PFSK-1 (cell line): ENCODE results near the gene GSK3B.

Source experiments
- SIN3A ChIP-seq: IDR thresholded peaks from 2 replicates; pipeline ENCODE4 v1.6.1; 2012; ENCODE audit warnings: mild to moderate bottlenecking, low read length, moderate library complexity, borderline replicate concordance; ENCODE audit not compliant: insufficient read depth
- TF ChIP-seq, protein P1 (sequence below), 2 experiments: IDR thresholded peaks; 2 replicates each; pipeline versions ENCODE4 v1.6.1 to v1.8.0; 2011 to 2012; ENCODE audit warnings: low read depth in 2 of 2, low read length in 2 of 2, control low read depth in 1 of 2, inconsistent platforms in 1 of 2, mild to moderate bottlenecking in 1 of 2, moderate library complexity in 1 of 2; ENCODE audit not compliant: insufficient read depth in 1 of 2

- TF ChIP-seq, protein P1, sequence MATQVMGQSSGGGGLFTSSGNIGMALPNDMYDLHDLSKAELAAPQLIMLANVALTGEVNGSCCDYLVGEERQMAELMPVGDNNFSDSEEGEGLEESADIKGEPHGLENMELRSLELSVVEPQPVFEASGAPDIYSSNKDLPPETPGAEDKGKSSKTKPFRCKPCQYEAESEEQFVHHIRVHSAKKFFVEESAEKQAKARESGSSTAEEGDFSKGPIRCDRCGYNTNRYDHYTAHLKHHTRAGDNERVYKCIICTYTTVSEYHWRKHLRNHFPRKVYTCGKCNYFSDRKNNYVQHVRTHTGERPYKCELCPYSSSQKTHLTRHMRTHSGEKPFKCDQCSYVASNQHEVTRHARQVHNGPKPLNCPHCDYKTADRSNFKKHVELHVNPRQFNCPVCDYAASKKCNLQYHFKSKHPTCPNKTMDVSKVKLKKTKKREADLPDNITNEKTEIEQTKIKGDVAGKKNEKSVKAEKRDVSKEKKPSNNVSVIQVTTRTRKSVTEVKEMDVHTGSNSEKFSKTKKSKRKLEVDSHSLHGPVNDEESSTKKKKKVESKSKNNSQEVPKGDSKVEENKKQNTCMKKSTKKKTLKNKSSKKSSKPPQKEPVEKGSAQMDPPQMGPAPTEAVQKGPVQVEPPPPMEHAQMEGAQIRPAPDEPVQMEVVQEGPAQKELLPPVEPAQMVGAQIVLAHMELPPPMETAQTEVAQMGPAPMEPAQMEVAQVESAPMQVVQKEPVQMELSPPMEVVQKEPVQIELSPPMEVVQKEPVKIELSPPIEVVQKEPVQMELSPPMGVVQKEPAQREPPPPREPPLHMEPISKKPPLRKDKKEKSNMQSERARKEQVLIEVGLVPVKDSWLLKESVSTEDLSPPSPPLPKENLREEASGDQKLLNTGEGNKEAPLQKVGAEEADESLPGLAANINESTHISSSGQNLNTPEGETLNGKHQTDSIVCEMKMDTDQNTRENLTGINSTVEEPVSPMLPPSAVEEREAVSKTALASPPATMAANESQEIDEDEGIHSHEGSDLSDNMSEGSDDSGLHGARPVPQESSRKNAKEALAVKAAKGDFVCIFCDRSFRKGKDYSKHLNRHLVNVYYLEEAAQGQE (IDR thresholded peaks at IDR 0.05; ENCODE audit: insufficient read depth in 1 of 2, low read depth in 2 of 2, low read length in 2 of 2): no peak
- no peak for TF ChIP-seq SIN3A
Observed at GRCh38 chr3:119950666-119951325, 143.5 kb downstream of the GSK3B start.
